ENCODE measurements around the gene PDSS2. TPM values are rescaled to one million over a fixed set of nuclear protein-coding genes. Genes with fewer than 3 reads are reported as not detected.

PDSS2 gene
- total RNA-seq, 1 donor from 2014 or later = 16.2 TPM

- Histone ChIP-seq H3K9me3 (no peaks in the 10 kb centered on the region), H3K4me1 (no peaks in the 10 kb centered on the region), H3K27ac (no peak overlapping the region), H3K27me3 (no peaks in the 10 kb centered on the region), H3K36me3 (no peaks in the 10 kb centered on the region), H3K4me3 (no peak overlapping the region)
- DNase-seq (no peak), ATAC-seq (no peak)
- TF ChIP-seq CTCF (IDR thresholded peaks at IDR 0.05) = no peak
- intact Hi-C loops (cut with DNase I) = no loop called here
Measured at GRCh38 chr6:107348224-107348623, 111.1 kb downstream of the PDSS2 start.

GRCh38 chr6:107345393-107345792 lies 114.0 kb downstream of the PDSS2 start:
- H3K27me3 ChIP-seq = no peaks in the 10 kb centered on the region
- ATAC-seq (no peak), DNase-seq (no peak)
- H3K27ac ChIP-seq = no peak overlapping the region
- H3K4me3 ChIP-seq = no peak overlapping the region
- H3K36me3 ChIP-seq = no peaks in the 10 kb centered on the region
- no peak for TF ChIP-seq CTCF (IDR thresholded peaks at IDR 0.05)
- intact Hi-C loops (cut with DNase I) = no loop called here
- H3K9me3 ChIP-seq = no peaks in the 10 kb centered on the region
- H3K4me1 ChIP-seq = no peaks in the 10 kb centered on the region

DNA sequence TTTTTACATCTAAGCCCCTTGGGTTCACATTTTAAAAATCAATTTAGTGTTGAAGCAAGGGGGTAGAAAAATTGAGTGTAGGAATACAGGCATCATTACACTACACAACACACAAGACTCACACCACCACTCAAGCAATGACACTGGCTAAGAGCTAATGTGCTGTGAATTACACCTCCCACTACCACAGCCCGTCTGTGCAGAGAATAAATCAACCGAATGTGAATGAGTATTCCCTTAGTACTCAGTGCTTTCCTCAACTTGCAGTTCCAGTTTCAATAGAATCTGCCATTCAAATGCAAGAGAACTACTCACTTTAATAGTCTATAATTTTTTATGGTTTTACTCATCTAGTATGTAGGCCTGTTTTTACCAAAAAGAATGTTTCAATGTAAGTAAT lies 114.4 kb downstream of the PDSS2 start:
- ATAC-seq (no peak), DNase-seq (no peak)
- H3K9me3 ChIP-seq = no peaks in the 10 kb centered on the region
- H3K27ac ChIP-seq = no peak overlapping the region
- no peak overlapping the region for H3K4me3 ChIP-seq
- intact Hi-C loops (cut with DNase I) = no loop called here
- H3K36me3 ChIP-seq = no peaks in the 10 kb centered on the region
- no peaks in the 10 kb centered on the region for H3K4me1 ChIP-seq
- TF ChIP-seq CTCF (IDR thresholded peaks at IDR 0.05) = no peak
- no peaks in the 10 kb centered on the region for H3K27me3 ChIP-seq

GRCh38 chr6:107344383-107344782 lies 115.0 kb downstream of the PDSS2 start:
- TF ChIP-seq CTCF (IDR thresholded peaks at IDR 0.05) = no peak
- H3K27ac ChIP-seq = no peak overlapping the region
- H3K27me3 ChIP-seq = no peaks in the 10 kb centered on the region
- H3K36me3 ChIP-seq = no peaks in the 10 kb centered on the region
- no peak overlapping the region for H3K4me3 ChIP-seq
- DNase-seq (no peak), ATAC-seq (no peak)
- intact Hi-C loops (cut with DNase I) = no loop called here
- no peaks in the 10 kb centered on the region for H3K4me1 ChIP-seq
- no peaks in the 10 kb centered on the region for H3K9me3 ChIP-seq

DNA sequence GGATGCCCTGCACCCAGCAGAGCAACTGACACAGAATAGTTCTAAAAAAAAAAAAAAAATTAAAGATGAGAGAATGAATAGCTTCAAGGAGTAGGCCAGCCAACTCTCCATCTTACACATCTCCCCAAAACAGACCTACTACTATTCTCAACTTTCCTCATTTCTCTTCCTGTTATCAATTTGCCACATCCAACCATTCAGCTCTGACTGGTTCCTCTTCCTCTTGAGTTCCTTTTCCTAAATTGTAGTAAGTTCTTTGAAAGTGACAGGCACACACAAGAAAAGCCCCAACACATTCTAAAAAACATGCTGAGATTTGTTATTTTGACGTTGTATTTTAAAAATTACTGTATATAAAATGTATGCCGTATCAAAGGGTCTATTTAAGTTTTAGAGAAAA lies 117.2 kb downstream of the PDSS2 start:
- DNase-seq (no peak), ATAC-seq (no peak)
- Histone ChIP-seq H3K4me3 (no peak overlapping the region), H3K4me1 (no peaks in the 10 kb centered on the region), H3K27me3 (no peaks in the 10 kb centered on the region), H3K27ac (no peak overlapping the region), H3K9me3 (no peaks in the 10 kb centered on the region), H3K36me3 (no peaks in the 10 kb centered on the region)
- TF ChIP-seq CTCF (IDR thresholded peaks at IDR 0.05) = no peak
- intact Hi-C loops (cut with DNase I) = no loop called here

DNA sequence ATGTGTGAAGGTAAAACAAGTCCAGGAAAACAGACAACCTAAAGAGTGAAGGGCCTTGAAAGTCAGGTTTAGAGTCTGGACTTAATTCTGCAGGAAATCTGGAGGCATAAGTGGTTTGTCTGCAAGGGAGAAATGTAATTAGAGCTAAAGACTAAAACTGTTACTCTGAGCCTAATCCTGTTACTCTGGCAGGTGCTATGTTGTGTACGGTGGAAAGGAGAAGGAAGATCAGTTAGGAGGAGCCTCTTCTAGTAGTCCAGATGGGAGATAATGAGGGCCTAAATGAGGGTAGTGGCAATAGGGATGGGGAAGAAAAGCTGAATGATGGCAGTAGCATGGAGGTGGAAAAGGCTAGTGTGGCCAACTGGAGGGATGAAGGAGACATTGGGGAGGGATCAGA lies 118.5 kb downstream of the PDSS2 start:
- H3K27ac ChIP-seq = no peak overlapping the region
- no peak for ATAC-seq
- intact Hi-C loops (cut with DNase I) = no loop called here

More for the DNA sequence above, 118.5 kb downstream of the PDSS2 start:
- Histone ChIP-seq H3K27me3 (no peaks in the 10 kb centered on the region), H3K4me3 (no peak overlapping the region), H3K9me3 (no peaks in the 10 kb centered on the region), H3K36me3 (no peaks in the 10 kb centered on the region), H3K4me1 (no peaks in the 10 kb centered on the region)
- no peak for TF ChIP-seq CTCF (IDR thresholded peaks at IDR 0.05)
- DNase-seq = no peak
